ENCODE data around the gene CEP95.

Gene CEP95

GRCh38 chr17:64496348-64496785, 10.4 kb upstream of the CEP95 start:
- no peak for DNase-seq

DNA sequence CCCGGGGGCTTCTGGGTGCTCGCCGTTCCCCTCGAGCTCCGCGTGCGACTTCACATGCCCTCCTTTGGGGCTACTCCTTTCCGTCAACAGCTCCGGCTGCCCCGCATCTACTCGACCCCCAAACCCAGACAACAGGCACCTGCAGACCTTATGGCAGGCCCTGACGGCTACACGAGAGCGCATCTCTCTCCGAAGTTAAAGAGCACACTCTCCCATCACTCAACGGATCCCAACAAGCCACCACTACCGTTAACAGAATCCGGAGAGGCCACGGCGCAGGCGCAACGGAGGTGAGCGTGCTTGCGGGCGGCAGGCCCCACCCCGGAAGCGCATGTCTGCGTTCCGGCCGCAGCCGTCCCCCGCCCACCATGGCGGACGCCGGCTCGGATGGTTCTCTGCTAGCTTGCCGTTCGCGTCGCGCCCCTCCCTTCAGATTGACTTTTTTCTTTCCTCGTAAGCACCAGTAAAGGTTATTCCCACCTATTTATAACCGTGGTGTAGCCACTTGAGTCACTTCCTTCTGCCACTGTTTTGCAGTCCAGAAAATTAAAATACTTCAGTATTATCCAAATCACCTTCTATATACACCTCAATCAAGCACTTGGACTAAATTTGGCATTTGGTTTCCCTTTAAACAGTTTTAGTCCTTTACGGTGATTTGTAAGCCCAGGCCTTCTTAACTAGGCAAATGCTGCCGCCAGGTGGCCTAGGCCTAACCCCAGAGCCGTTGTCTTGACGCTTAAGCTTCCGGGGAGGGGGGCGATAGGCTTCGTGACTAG, 9.8 kb upstream of the CEP95 start, which contains the start of gene POLG2:
POLG2 (minus strand) TSS at position 269 of the 779 bp plus-strand sequence; CDS start at position 183, 86 bp downstream.
- DNase-seq: peak; percentile 89

GRCh38 chr17:64497565-64498035, 9.2 kb upstream of the CEP95 start:
- no peak for DNase-seq

GRCh38 chr17:64498308-64499203, 8.2 kb upstream of the CEP95 start:
- no peak for DNase-seq

DNA sequence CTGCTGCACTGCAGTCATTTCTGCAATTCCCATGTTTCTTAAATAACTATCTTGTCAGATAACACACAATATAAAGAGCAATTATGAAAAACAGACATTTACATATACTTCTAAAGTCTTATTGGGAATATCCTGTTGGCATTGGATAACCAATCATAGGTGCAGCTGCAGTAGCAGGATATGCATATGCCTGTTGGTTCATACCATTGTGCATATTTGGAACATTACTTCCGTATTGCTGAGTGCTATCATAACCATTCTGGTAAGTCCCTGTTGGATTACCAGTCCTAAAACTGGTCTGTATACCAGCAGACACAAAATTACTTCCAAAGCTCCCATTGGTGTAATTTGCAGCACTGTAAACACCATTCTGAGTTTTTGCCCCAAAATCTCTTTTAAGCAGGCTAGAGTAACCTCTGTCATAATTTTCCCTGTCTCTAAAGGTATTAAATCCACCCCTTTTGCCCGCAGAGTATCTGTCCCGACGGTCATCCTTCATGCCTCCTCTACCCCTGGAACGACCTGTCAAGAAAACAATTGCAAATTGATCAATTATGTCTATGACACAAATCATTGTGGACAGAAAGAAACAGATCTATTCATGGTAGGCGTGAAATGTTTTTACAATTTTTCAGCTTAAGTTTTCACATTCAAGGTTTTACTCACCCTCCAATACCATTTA, 6.8 kb upstream of the CEP95 start:
- DNase-seq: no peak

- DNase-seq: no peak
Measured at GRCh38 chr17:64500487-64500859, 6.3 kb upstream of the CEP95 start.

DNA sequence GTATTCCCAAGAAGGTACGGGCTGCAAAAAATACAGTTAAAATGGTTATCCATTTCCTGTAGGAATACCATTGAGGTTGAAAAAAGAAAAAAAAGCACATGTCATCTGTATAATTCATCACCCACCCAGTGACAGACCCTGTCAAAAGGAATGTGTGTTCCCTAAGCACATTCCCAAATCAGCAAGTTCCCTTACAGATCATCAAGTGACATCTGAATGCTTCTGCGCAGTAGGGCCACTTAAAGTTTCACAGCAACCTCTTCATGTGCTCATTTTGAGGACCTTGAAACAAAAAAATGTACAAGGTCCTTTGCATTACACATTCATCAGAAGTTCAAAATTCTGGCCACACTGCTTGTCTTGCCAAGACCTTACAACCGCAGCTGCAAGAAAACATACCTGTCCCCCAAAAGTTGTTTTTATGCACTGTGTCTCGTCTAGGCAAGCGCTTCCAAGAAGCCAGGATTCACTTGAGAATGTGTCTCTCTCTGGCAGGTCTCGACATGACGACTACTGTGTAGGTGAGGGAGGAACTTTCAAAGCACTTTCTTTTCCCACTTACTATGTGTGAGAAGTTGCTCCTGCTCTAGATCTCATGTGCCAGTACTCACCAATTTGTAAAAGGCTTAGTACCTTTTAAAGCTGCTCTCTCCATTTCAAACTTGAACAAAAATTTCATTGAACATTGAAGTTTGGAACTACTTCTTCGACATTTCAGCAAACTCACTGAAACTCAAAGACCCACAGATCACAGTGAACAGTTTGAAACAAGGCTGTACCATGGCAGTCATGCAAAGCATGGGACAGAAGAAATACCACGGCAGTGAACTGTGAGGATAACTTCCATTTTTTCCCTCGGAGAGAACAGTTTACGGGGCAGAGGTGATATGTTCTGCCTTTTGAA, 5.7 kb upstream of the CEP95 start:
- no peak for DNase-seq

- no peak for DNase-seq
Measured at GRCh38 chr17:64502021-64502420, 4.8 kb upstream of the CEP95 start.

DNA sequence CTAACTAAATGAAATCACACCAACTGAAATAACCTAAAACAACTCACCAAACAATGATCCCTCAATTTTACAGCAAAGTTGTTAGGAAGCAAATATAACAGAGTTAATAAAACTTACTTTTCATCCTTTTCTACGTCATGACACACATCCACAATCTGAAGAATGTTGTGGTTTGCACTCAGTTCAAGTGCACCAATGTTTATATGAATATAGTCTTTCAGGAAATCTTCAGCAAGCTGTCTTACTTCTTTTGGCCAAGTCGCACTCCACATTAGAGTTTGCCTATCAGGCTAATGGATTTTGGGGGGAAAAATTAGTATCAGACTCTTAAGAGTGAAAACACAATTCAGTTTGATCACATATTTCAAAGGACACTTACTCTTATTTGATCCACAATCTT, 4.0 kb upstream of the CEP95 start:
- no peak for DNase-seq

DNA sequence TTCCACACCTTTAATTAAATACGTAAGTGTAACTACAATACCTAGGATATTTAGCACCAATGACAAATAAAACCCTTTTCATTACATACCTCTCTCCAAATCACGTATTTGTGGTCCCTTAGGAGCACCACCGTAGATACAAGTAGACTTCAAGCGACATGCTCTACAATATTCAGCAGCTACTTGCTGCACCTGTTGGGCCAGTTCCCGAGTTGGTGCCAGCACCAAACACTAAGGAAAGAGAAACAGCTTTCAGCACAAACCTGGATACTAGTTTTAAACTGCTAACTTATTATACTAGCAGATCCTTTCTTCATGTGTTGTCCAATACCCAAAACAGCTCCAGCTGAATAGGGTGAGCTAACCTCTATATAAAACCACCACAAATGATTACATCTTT, 3.4 kb upstream of the CEP95 start:
- DNase-seq: no peak

DNA sequence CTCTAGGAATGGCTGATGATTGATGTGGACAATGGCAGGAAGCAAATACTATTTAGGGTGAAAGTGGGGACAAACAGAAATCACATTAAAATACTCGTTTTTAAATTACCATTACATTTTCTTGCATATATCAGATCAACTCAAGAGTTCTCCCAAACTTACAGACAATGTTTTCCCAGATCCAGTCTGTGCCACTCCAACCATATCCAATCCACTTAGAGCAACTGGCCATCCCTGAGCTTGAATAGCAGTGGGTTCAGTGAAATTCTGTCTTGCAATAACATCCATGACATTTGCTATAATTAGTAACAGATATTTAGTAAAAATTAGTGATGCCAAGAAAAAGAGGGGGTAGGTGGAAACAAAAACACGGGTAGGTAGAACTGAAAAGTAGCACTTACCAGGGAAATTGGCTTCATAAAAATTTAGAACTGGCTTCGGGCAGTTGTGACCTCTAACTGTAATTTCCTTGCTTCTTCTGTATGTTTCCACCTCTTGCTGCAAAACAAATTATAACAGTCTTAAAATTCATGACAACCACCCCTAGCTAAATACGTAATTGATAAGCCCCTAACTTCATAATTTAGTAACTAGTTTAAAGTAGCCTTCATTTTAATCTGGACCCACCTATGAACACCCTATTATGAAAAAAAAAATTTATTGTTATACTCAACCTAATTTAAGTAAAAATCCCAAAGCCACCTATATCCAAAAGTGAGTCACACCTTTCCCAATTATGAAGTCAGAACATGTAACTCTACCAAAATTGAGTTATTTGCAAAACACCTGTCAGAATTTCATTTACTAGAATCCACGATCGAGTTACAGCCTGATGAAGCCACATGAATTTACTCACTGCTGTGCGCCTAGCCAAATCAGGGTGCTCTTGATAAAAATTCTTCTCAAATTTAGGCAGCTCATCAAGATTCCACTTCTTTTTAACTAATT, 2.7 kb upstream of the CEP95 start:
- no peak for DNase-seq

DNA sequence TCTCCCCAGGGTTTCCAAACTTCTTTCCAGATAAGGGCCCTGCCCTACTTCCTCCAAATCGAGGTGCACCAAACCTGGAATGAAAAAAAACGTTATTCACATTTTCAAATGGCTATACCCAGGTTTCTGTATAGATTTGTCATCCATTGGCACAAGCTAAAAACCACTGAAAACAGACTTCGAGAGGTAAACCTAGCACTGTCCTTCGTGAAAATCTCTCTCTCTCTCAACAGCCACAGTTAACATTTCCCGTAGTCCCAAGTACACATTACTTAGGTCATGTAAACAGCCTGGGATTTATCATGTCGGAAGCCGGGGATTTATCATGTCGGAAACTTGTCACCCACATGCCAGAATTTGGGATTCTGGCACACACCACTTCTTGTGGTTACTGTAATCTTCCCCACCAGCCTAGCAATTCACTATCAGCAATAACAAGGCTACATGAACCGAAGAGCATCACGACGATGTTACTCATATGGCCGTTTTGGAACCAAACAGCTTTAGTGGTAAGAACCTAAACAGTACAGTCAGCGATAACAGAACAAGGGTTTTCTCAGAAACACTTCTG, 1.9 kb upstream of the CEP95 start:
- no peak for DNase-seq

- DNase-seq: peak; percentile 92
Measured at GRCh38 chr17:64505340-64506200, 1.2 kb upstream of the CEP95 start.

DNA sequence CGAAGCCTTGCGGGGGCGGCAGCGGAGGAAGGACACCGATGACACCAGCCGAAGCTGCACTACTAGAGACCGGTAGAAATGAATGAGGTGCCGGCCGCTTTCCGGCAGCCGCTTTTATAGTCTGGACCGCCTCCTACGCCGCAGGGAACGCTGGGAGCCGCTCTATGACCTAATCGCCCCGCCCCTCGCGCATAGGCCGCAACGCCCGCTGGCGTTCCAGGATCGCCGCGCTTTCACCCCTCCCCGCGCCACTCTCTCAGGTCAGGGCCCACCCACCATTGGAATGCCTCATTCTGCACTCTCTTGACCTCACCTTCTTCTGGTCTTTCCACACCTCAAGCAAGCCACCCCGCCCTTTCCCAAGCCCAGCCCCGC, 589 bp upstream of the CEP95 start, which contains the start of gene DDX5:
DDX5 (minus strand) TSS at position 89 of the 375 bp plus-strand sequence. CDS start 170 bp downstream, outside the sequence.
- peak; percentile 97 for DNase-seq

DNA sequence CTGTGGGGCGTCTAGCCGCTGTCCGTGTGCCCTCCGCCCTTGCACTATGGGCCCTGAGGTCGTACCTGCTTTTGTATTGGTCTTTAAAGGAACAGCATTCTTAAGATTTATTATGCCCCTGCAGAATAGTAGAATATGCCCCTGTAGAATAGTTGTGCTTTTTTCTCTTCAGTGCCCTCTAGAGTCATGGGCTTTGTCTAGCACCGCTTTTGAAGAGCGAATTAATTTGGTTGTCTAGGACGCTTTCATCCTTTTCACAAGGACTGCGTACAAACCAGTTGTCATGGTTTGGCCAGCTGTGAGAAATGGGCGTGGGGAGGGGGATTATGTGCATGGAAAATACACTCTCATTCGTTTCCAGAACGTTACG, 621 bp downstream of the CEP95 start:
- DNase-seq: peak; percentile 74

- DNase-seq: no peak
Measured at GRCh38 chr17:64508683-64509082, 1.9 kb downstream of the CEP95 start.

DNA sequence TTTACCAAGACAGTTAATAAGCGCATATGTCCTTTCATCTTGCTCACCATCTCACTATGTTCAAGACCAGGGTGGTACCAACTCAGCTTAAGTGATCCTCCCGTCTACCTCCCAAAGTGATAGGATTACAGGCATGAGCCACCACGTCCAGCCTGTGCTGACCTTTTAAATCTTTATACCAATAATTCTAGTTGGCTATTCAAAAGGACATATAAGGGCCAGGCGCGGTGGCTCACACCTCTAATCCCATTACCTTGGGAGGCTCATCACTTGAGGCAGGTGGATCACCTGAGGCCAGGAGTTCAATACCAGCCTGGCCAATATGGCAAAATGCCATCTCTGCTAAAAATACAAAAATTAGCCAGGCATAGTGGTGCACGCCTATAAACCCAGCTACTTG, 2.4 kb downstream of the CEP95 start:
- DNase-seq: no peak

- no peak for DNase-seq
Measured at GRCh38 chr17:64515419-64515818, 8.6 kb downstream of the CEP95 start.

DNA sequence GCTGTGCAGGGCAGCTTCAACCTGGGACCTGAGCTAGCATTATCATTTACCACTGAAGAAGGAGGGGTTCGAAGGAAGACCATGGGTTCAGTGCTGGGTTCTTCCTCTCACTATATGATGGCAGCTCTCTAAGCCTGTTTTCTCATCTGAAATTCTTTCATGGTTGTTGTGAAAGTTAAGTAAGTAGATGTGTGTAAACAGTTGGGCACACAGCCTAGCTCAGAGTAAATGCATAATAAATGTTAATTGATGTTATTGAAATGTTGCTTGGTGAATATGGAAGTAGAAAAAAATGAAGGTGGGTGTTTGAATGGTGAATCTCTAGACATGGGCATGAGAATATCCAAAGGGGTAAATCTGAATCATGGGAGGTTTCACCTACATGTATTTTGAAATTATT, 9.1 kb downstream of the CEP95 start:
- DNase-seq: no peak

DNA sequence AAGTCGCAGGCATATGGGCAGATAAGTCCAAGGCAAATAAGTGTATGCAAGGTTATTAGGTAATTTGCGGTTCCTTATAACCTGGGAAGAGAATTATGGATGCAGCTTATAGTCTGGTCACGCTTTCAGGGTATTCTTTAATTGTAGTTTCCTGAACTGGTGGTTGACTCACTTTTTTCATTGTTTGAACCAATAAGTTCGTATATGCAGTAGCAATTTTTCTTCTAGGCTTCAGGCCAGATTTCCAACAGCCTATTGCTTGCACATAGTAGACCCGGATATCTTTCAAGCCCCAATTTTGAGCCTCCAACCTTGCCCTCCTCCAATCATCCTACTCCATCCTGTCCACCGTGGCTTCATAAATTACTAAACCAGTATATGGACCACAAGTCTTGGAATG, 12.8 kb downstream of the CEP95 start:
- no peak for DNase-seq

All from midbrain (tissue), 1 donor.